CD4-positive, alpha-beta T cell treated with Interleukin-4 for 4 hours (primary cell): Measurements from ENCODE around the gene AKIRIN1.
"Not testable (repeated sequence)": the region's sequence is repeated elsewhere in the genome, so short reads cannot be mapped to it uniquely, and the experiment has no call there.

Source experiments
- DNase-seq: peaks from one replicate; pipeline ENCODE4 v3.0.0-alpha.2; 2020

The AKIRIN1 gene

DNA sequence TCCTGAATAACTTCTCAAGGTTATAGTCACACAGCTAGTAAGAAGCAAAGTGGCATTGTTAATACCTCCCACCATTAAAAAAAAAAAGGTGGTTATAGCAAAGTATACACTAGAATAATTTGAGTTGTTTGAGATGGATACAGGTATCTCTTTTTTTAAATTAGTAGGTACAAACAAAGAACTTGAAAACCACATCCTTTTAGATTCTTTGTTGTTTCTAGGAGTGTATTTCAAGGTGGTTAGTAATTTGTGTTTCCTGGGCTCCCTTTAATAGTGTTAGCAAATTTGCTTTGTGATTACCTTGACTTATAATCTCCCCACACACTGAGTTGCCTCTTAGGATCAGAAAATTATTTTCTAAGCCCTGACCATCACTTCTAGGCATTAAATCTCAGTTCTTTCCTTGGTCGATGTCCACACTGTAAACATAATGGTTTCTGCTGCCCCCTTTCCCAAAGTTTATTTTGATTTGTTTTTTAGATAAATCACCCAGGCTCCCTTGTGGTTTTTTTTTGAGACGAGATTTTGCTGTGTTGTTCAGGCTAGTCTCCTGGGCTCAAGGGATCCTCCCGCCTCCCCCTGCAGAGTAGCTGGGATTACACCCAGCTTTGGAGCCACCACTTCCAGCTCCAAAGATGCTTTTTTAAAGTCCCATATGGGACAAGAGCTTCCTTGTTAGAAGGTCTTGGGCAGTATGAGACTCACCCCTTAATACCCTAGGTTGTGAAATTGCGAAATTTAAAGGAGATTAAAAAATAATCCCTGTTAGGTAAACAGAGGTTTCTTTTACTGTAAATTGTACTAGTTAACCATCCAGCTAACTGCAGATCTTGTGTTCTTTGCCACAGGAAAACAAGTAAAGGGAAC lies 6.2 kb downstream of the AKIRIN1 start:
- DNase-seq, result peak; percentile 48

GRCh38 chr1:38997901-38998190 lies 6.8 kb downstream of the AKIRIN1 start:
- peak; percentile 16 for DNase-seq

- DNase-seq, result no peak
Observed at GRCh38 chr1:39001516-39002421, 10.7 kb downstream of the AKIRIN1 start.

DNA sequence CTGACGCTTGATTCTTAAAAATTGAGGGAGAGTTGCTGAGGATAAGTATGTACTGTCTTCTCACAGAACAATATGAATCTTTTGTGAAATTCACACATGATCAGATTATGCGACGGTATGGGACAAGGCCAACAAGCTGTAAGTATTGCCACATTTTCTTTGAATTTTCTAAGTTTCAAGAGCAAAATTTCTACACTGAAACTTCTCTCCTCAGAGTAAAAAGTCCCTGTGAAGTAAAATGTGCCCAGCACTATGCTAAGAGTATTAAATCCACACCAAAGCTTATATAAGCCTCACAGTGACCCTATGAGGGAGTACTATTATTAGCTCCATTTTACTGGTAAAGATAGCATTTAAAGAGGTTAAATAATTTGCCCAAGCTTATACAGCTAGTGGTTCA lies 12.2 kb downstream of the AKIRIN1 start:
- DNase-seq, result no peak

DNA sequence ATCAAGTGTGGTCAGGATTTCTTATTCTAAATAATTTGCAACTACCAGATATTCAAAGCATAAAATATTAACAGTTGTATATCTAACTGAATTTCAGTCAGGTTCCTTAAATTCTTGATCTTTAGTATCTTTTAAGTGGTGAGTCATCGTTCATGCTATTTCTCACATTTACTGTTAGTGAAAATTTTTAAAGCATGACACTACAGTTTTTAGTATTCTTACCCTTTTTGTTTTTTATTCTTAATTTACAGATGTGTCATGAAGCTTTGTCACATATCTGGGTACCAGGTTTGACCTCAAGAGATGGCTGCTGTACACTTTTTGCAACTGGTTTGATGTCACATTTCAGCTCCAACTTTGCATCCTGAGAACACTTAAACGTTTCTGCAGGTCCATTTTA lies 12.7 kb downstream of the AKIRIN1 start:
- no peak for DNase-seq

DNA sequence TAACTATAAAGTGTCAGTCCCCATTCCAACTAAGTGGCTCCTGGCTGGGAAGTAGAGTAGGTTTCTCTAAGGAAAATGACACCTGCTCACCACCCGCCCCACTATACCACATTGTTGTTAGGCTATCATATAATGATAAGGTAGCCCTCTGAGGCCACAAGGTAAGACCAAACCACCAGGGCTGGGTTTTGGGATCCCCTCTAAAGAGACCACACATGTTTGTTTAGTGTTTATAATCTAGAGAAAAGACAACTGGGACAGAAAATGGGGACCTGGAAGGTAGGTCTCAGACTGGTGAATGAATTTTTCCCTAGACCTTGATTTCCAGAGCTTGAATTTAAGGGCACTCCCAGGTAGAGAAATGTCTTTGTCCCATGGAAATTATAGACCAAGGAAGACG lies 15.2 kb downstream of the AKIRIN1 start:
- DNase-seq, result no peak

DNA sequence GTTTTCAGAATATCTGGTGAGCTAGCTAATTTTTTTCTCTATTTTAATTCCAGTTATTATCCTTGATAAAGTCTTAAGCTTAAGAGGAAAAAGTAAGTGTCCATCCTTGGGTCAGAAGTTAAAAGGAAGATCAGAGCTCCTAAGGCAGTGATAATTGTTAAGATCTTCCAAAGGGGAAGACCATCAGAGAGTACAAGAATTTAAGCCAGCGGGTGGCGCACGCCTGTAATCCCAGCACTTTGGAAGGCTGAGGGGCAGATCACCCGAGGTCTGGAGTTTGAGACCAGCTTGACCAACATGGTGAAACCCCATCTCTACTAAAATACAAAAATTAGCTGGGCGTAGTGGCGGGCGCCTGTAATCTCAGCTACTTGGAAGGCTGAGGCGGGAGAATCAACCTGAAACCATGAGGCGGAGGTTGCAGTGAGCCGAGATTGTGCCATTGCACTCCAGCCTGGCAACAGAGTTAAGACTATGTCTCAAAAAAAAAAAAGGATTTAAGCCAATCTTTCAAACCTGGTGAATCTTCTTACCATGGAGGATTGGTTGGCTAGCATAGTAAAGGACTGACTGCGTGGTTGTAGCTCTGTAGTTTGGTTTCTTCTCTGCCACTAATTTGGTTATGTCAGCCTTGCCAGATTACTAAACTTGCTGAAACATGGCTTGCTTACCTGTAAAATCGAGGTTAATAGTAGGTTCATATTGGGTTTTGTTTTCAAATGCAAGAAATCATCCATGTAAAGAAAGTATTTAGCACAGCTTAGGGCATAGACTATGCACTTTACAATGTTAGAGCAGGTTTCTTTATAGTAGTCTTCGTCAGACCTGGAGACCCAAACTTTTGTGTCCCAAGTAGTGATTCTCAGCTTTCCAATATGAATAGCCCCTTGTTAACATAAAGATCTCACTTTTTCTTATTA lies 15.9 kb downstream of the AKIRIN1 start:
- DNase-seq, result no peak

DNA sequence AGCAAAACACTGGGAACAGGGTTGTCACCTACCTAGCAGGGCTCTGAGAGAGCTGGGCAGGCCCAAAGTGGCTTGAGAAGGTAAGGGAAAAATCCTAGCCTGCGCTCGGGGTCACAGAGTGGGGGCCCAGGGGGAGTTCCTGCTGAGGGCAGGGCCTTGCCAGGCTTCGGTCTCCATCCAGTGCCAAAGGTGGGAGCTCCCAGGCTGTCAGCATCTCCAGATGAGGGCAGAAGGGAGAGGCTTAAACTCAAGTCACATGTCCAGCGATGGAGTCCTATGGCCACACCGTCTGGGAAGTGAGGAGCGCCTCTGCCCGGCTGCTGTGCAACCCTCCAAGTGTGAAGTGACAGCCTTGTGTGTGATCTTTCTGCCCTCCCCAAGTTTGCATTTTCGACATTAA lies 23.9 kb downstream of the AKIRIN1 start:
- DNase-seq, result not testable (repeated sequence)

GRCh38 chr1:39016604-39017171 lies 25.6 kb downstream of the AKIRIN1 start:
- DNase-seq, result no peak

- no peak for DNase-seq
Observed at GRCh38 chr1:39017266-39017665, 26.2 kb downstream of the AKIRIN1 start.

DNA sequence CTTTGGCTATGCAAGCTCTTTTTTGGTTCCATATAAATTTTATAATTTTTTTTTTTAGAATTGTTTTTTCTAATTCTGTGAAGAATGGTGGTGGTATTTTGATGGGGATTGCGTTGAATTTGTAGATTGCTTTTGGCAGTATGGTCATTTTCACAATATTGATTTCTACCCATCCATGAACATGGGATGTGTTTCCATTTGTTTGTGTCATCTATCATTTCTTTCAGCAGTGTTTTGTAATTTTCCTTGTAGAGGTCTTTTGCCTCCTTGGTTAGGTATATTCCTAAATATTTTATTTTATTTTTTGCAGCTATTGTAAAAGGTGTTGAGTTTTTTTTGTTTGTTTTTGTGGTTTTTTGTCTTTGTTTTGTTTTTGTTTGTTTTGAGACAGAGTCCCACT lies 29.4 kb downstream of the AKIRIN1 start:
- DNase-seq, result not testable (repeated sequence)

- DNase-seq, result no peak
Observed at GRCh38 chr1:39021426-39021825, 30.4 kb downstream of the AKIRIN1 start.

DNA sequence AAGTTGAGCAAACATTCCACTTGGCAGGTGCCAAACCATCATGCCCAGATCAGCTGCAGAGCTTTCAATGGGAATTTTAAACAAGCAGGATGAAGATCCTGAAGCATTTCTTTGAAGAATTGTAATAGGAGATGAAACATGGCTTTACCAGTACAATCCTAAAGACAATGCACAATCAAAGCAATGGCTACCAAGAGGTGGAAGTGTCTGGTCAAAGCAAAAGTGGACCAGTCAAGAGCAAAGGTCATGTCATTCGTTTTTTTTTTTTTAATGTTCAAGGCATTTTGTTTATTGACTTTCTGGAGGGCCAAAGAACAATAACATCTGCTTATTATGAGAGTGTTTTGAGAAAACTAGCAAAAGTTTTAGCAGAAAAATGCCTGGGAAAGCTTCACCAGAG lies 32.1 kb downstream of the AKIRIN1 start:
- no peak for DNase-seq

- DNase-seq, result peak; percentile 83
Observed at GRCh38 chr1:39026051-39026865, 35.2 kb downstream of the AKIRIN1 start, which contains the start of gene NDUFS5. Gene NDUFS5 (plus strand): TSS chr1:39026350. CDS start chr1:39028725, 2,375 bp downstream.

GRCh38 chr1:39026866-39027507 lies 35.9 kb downstream of the AKIRIN1 start:
- DNase-seq, result no peak

DNA sequence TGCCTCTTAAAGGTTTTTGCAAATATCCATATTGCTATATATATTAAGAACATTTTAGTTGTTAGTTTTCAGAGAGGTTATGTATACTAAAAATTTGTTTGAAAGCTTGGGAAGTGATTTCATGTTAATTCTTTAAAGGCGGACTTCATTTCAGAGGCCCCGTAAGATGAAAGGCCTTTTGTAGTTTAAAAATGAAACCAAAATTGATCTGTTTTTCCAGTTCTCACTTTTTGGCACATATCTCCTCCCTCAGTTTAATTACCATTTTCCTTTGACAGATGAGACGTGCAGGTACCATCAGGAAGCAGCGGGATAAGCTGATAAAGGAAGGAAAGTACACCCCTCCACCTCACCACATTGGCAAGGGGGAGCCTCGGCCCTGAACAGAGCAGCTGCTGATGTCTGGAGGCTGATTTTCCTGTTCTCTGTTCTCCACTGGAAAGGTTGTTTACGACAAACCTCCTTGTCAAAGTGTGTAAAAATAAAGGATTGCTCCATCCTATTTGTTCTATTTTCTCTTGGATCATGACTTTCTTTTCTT lies 43.1 kb downstream of the AKIRIN1 start:
- peak; percentile 21 for DNase-seq

- DNase-seq, result no peak
Observed at GRCh38 chr1:39036678-39037077, 45.6 kb downstream of the AKIRIN1 start.

DNA sequence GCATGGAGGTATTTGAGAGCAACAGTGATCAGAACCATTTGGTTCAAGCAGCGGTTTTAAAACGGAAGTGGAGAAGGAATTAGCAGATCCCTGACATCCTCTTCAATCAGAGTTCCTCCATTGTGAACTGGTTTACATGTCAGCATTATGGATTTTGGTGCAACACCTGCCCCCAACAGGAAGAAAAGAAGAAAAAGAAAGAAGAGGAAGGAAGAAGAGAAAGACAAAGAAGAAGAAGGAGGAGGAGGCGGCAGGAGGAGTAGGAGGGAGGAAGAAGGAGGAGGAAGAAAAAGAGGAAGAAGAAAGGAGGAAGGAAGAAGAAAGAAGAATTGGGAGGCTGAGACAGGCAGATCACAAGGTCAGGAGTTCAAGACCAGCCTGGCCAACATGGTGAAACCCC lies 52.4 kb downstream of the AKIRIN1 start:
- DNase-seq, result no peak

GRCh38 chr1:39044762-39045161 lies 53.7 kb downstream of the AKIRIN1 start:
- DNase-seq, result no peak

DNA sequence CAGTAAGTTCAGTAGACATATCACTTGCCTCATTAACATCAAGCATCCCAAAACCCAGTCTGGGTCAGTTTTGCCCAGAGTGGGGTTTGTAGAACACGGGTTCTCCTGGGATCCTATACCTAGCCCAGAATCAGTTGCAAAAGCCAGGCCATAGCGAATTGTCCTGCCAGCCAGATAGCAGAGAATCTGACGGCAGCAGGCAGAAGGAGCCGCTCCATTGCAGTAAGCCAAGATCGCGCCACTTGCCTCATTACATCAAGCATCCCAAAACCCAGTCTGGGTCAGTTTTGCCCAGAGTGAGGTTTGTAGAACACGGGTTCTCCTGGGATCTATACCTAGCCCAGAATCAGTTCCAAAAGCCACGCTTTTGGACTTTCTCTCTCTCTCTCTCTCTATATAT lies 54.2 kb downstream of the AKIRIN1 start:
- DNase-seq, result no peak
